Measurements from ENCODE around the gene HRH3.

HRH3 gene

GRCh38 chr20:62243906-62244515 is 23.9 kb upstream of the HRH3 start:
- DNase-seq: no peak

- no peak for DNase-seq
Measured at GRCh38 chr20:62243106-62243505, 23.0 kb upstream of the HRH3 start.

- DNase-seq: no peak
Measured at GRCh38 chr20:62242176-62242575, 22.1 kb upstream of the HRH3 start.

GRCh38 chr20:62241506-62241905 is 21.4 kb upstream of the HRH3 start:
- DNase-seq: no peak

GRCh38 chr20:62240020-62240685 is 20.1 kb upstream of the HRH3 start:
- DNase-seq: no peak

GRCh38 chr20:62239278-62239879 is 19.3 kb upstream of the HRH3 start:
- DNase-seq: no peak

- DNase-seq: no peak
Measured at GRCh38 chr20:62238569-62239277, 18.6 kb upstream of the HRH3 start.

GRCh38 chr20:62237801-62238568 is 17.9 kb upstream of the HRH3 start, which contains the start of gene OSBPL2:
TSS of gene OSBPL2 (plus strand) at chr20:62238521. CDS start at chr20:62256185, 17,664 bp downstream.
- peak; percentile 97 for DNase-seq

- no peak for DNase-seq
Measured at GRCh38 chr20:62237514-62237800, 17.4 kb upstream of the HRH3 start.

GRCh38 chr20:62236766-62237513 is 16.9 kb upstream of the HRH3 start:
- peak; percentile 57 for DNase-seq

GRCh38 chr20:62236200-62236599 is 16.1 kb upstream of the HRH3 start:
- no peak for DNase-seq

GRCh38 chr20:62235777-62236157 is 15.7 kb upstream of the HRH3 start:
- DNase-seq: no peak

GRCh38 chr20:62235001-62235776 is 15.1 kb upstream of the HRH3 start:
- no peak for DNase-seq

- no peak for DNase-seq
Measured at GRCh38 chr20:62234339-62234738, 14.3 kb upstream of the HRH3 start.

- DNase-seq: no peak
Measured at GRCh38 chr20:62233684-62234083, 13.6 kb upstream of the HRH3 start.

GRCh38 chr20:62232770-62233645 is 12.9 kb upstream of the HRH3 start:
- DNase-seq: peak; percentile 18

GRCh38 chr20:62232194-62232593 is 12.1 kb upstream of the HRH3 start:
- no peak for DNase-seq

- DNase-seq: no peak
Measured at GRCh38 chr20:62231292-62231691, 11.2 kb upstream of the HRH3 start.

- DNase-seq: no peak
Measured at GRCh38 chr20:62230696-62231095, 10.6 kb upstream of the HRH3 start.

- DNase-seq: no peak
Measured at GRCh38 chr20:62230276-62230675, 10.2 kb upstream of the HRH3 start.

- DNase-seq: no peak
Measured at GRCh38 chr20:62229667-62230066, 9.6 kb upstream of the HRH3 start.

All from NCI-H1092 treated with DMSO at 0.1 percent for 48 hours (cell line).